ENCODE measurements around the gene CALML3. TPM values are rescaled to one million over a fixed set of nuclear protein-coding genes. Genes with fewer than 3 reads are reported as not detected.

Gene CALML3
- total and polyA plus RNA-seq, 10 of the 15 experiments (the other 5 are each of a cell fraction or from before 2014, with no cell fraction given), result not detected

GRCh38 chr10:5549462-5550249 lies 24.9 kb downstream of the CALML3 start (continued):
- no peak for TF ChIP-seq SMAD5 (IDR thresholded peaks at IDR 0.05; ENCODE audit: low read depth)
- TF ChIP-seq BCL3 (IDR thresholded peaks at IDR 0.05; ENCODE audit: borderline replicate concordance, insufficient read depth, low read depth, low read length, poor library complexity, severe bottlenecking), result no peak
- TF ChIP-seq ZBTB4 (CRISPR knock-in tag; IDR thresholded peaks at IDR 0.05), result no peak
- no peak for TF ChIP-seq POLR2AphosphoS2 (IDR thresholded peaks at IDR 0.05; ENCODE audit: low read depth, low read length)

- no peak for DNase-seq (ENCODE audit: low read depth, low spot score)
- CTCF ChIA-PET, result no interaction called here
- FAIRE-seq, result no peak
- intact Hi-C loops (cut with micrococcal nuclease; ENCODE audit: unreplicated experiment) (no loop called here), in situ Hi-C loops (cut with MboI) (no loop called here)
- no peak overlapping the region for H2AFZ ChIP-seq (ENCODE audit: control insufficient read depth, low read depth, low read length)
- H3K4me1 ChIP-seq (ENCODE audit: control insufficient read depth, insufficient read depth, low read length), result peaks cover 13% of the 10 kb centered on the region
- 13% methylated on average over 1 of the region's 1 CpG for WGBS (ENCODE audit: insufficient coverage, insufficient replicate concordance, low lambda C conversion rate, missing lambda C conversion rate)
- no peak overlapping the region for H3K27ac ChIP-seq (ENCODE audit: control insufficient read depth, insufficient read depth)
- H3K4me3 ChIP-seq, result no peak overlapping the region
- RAD21 ChIA-PET (ENCODE audit: unreplicated experiment), result no interaction called here
- no peaks in the 10 kb centered on the region; the same call in 2 of the 3 replicates for H3K9me3 ChIP-seq (replicated peaks; ENCODE audit: control insufficient read depth, insufficient read depth, low read length)
- no peak overlapping the region for H3K4me2 ChIP-seq (ENCODE audit: control insufficient read depth, insufficient read depth)
- ATAC-seq, result no peak
- H4K20me1 ChIP-seq (ENCODE audit: control insufficient read depth, insufficient read depth), result no peaks in the 10 kb centered on the region
- POLR2A ChIA-PET, result no interaction called here
- no peaks in the 10 kb centered on the region for H3K79me2 ChIP-seq (ENCODE audit: control insufficient read depth, insufficient read depth, low read length)
- H3K36me3 ChIP-seq (ENCODE audit: control insufficient read depth in 2 of 2, insufficient read depth in 2 of 2, low read length in 1 of 2), result no peaks in the 10 kb centered on the region
- no TSS peak for BruUV-seq (replicated peaks)
- H3K9ac ChIP-seq (ENCODE audit: control insufficient read depth, insufficient read depth, low read length), result no peak overlapping the region
- SMC1A ChIA-PET (ENCODE audit: uncharacterized antibody, unreplicated experiment), result interaction anchor here (1.1 to 1.2 kb wide), 2 partner anchors 33 to 107 kb away, joined by 4 to 5 read pairs; no protein-coding TSS in a partner anchor
- peaks cover 2 to 6% of the 10 kb centered on the region in 2 experiments; a peak in 2 of 4 replicates for H3K27me3 ChIP-seq (replicated peaks in 1 of 2; ENCODE audit: control insufficient read depth in 2 of 2, insufficient read depth in 2 of 2, low read length in 1 of 2)
- TF ChIP-seq EP300 (IDR thresholded peaks at IDR 0.05; ENCODE audit: borderline replicate concordance in 1 of 2, control insufficient read depth in 1 of 2, low read depth in 2 of 2, low read length in 2 of 2) (no peak), MYC (IDR thresholded peaks at IDR 0.05; ENCODE audit: insufficient read depth, insufficient read length, insufficient replicate concordance, low read length, severe bottlenecking) (no peak), FOXM1 (IDR thresholded peaks at IDR 0.05; ENCODE audit: low read depth, low read length) (no peak), ZZZ3 (IDR thresholded peaks at IDR 0.05; ENCODE audit: control insufficient read depth, insufficient read length, low read depth) (no peak), SIN3A (IDR thresholded peaks at IDR 0.05; ENCODE audit: low read depth, low read length) (no peak), E2F8 (IDR thresholded peaks at IDR 0.05; ENCODE audit: low read depth, partially characterized antibody) (no peak), IRF3 (IDR thresholded peaks at IDR 0.05) (no peak)
These were observed 25.4 kb downstream of the CALML3 start for GRCh38 chr10:5550250-5550545.

Data from GM12878 (cell line).